NCI-H69 (cell line): Measurements from ENCODE around the gene KRTAP10-2.
"Not testable (repeated sequence)": the region's sequence is repeated elsewhere in the genome, so short reads cannot be mapped to it uniquely, and the experiment has no call there.

Source experiments
- DNase-seq: peaks from one replicate; lab custom pipeline; 2025; lab: John Stamatoyannopoulos, UW

The KRTAP10-2 gene

GRCh38 chr21:44513389-44514217 lies 37.7 kb downstream of the KRTAP10-2 start:
- peak; percentile 96 for DNase-seq

GRCh38 chr21:44512496-44513388 lies 38.6 kb downstream of the KRTAP10-2 start:
- no peak for DNase-seq

- no peak for DNase-seq
These were observed 39.4 kb downstream of the KRTAP10-2 start for GRCh38 chr21:44511938-44512275.

- DNase-seq, result no peak
These were observed 39.9 kb downstream of the KRTAP10-2 start for GRCh38 chr21:44511219-44511937.

- peak; percentile 91 for DNase-seq
These were observed 40.6 kb downstream of the KRTAP10-2 start for GRCh38 chr21:44510508-44511218.

- no peak for DNase-seq
These were observed 41.2 kb downstream of the KRTAP10-2 start for GRCh38 chr21:44510109-44510507.

- peak; percentile 96 for DNase-seq
These were observed 41.8 kb downstream of the KRTAP10-2 start for GRCh38 chr21:44509539-44509938.

GRCh38 chr21:44508711-44509445 lies 42.4 kb downstream of the KRTAP10-2 start:
- DNase-seq, result peak; percentile 48

- no peak for DNase-seq
These were observed 42.9 kb downstream of the KRTAP10-2 start for GRCh38 chr21:44508426-44508710.

- DNase-seq, result no peak
These were observed 43.5 kb downstream of the KRTAP10-2 start for GRCh38 chr21:44507673-44508425.

GRCh38 chr21:44506279-44507255 lies 44.7 kb downstream of the KRTAP10-2 start:
- DNase-seq, result no peak

- no peak for DNase-seq
These were observed 45.5 kb downstream of the KRTAP10-2 start for GRCh38 chr21:44505673-44506278.

GRCh38 chr21:44503901-44504399 lies 47.4 kb downstream of the KRTAP10-2 start:
- DNase-seq, result no peak

- DNase-seq, result not testable (repeated sequence)
These were observed 48.1 kb downstream of the KRTAP10-2 start for GRCh38 chr21:44503006-44503889.

- no peak for DNase-seq
These were observed 48.9 kb downstream of the KRTAP10-2 start for GRCh38 chr21:44502171-44502958.
